H9 (cell line): Measurements from ENCODE around the gene PRORP. TPM values are rescaled to one million over a fixed set of nuclear protein-coding genes. Genes with fewer than 3 reads are reported as not detected.

Source experiments
- DNase-seq: peaks from one replicate; pipeline ENCODE4 v3.0.0-alpha.2; 2017
- H2AFZ ChIP-seq: one replicate; pipeline ENCODE4 v1.6.1; 2013; ENCODE audit warnings: mild to moderate bottlenecking, low read length, control low read depth, moderate library complexity
- H2AK5ac ChIP-seq: 2 replicates; pipeline ENCODE4 v1.6.1; 2013; ENCODE audit warnings: low read length, control low read depth, mixed read lengths; ENCODE audit not compliant: insufficient read length
- H2BK120ac ChIP-seq: one replicate; pipeline ENCODE4 v1.6.1; 2013; ENCODE audit warnings: low read depth, mild to moderate bottlenecking, low read length, control low read depth, inconsistent platforms; ENCODE audit not compliant: poor library complexity, severe bottlenecking
- H2BK12ac ChIP-seq: 2 replicates; pipeline ENCODE4 v1.6.1; 2013; ENCODE audit warnings: low read length, control low read depth, mixed read lengths, low read depth; ENCODE audit not compliant: insufficient read length
- H2BK15ac ChIP-seq: 2 replicates; pipeline ENCODE4 v1.6.1; 2013; ENCODE audit warnings: low read depth, low read length, control low read depth
- H2BK20ac ChIP-seq: one replicate; pipeline ENCODE4 v1.6.1; 2013; ENCODE audit warnings: low read depth, mild to moderate bottlenecking, low read length, control low read depth, inconsistent platforms; ENCODE audit not compliant: poor library complexity, severe bottlenecking
- H2BK5ac ChIP-seq: 2 replicates; pipeline ENCODE4 v1.6.1; 2013; ENCODE audit warnings: low read length, control low read depth, mixed read lengths; ENCODE audit not compliant: insufficient read length
- H3K14ac ChIP-seq: 2 replicates; pipeline ENCODE4 v1.6.1; 2013; ENCODE audit warnings: low read length, control low read depth; ENCODE audit not compliant: insufficient read depth
- H3K18ac ChIP-seq: 2 replicates; pipeline ENCODE4 v1.6.1; 2013; ENCODE audit warnings: low read depth, mild to moderate bottlenecking, mixed read lengths, low read length, control low read depth; ENCODE audit not compliant: insufficient read length
- H3K23ac ChIP-seq: 2 replicates; pipeline ENCODE4 v1.6.1; 2013; ENCODE audit warnings: low read length, control low read depth, mixed read lengths, low read depth; ENCODE audit not compliant: insufficient read length
- H3K23me2 ChIP-seq: 2 replicates; pipeline ENCODE4 v1.6.1; 2013; ENCODE audit warnings: low read depth, mild to moderate bottlenecking, mixed read lengths, low read length, control low read depth; ENCODE audit not compliant: insufficient read length, poor library complexity, severe bottlenecking
- H3K27ac ChIP-seq: 2 replicates; pipeline ENCODE4 v1.5.1; 2013; ENCODE audit warnings: low read length, control low read depth, mixed read lengths, low read depth; ENCODE audit not compliant: insufficient read length
- H3K27me3 ChIP-seq: 2 replicates; pipeline ENCODE4 v1.6.1; 2013; ENCODE audit warnings: low read length, control low read depth, inconsistent platforms; ENCODE audit not compliant: insufficient read depth
- H3K4ac ChIP-seq: 2 replicates; pipeline ENCODE4 v1.6.1; 2013; ENCODE audit warnings: low read depth, mild to moderate bottlenecking, control low read depth, inconsistent platforms, low read length, moderate library complexity
- H3K4me1 ChIP-seq: 2 replicates; pipeline ENCODE4 v1.6.1; 2013; ENCODE audit warnings: low read length, control low read depth, inconsistent platforms; ENCODE audit not compliant: insufficient read depth
- H3K4me2 ChIP-seq: 2 replicates; pipeline ENCODE4 v1.6.1; 2013; ENCODE audit warnings: low read length, control low read depth, mixed read lengths; ENCODE audit not compliant: insufficient read length, insufficient read depth
- H3K56ac ChIP-seq: 2 replicates; pipeline ENCODE4 v1.6.1; 2013; ENCODE audit warnings: low read depth, mild to moderate bottlenecking, mixed read lengths, low read length, control low read depth; ENCODE audit not compliant: insufficient read length
- H3K79me1 ChIP-seq: 2 replicates; pipeline ENCODE4 v1.6.1; 2013; ENCODE audit warnings: low read depth, mild to moderate bottlenecking, moderate library complexity, low read length, control low read depth, inconsistent platforms; ENCODE audit not compliant: insufficient read depth, poor library complexity, severe bottlenecking
- H3K79me2 ChIP-seq: 2 replicates; pipeline ENCODE4 v1.6.1; 2013; ENCODE audit warnings: low read length, control low read depth, inconsistent platforms; ENCODE audit not compliant: insufficient read depth
- H3K9ac ChIP-seq: 2 replicates; pipeline ENCODE4 v1.6.1; 2013; ENCODE audit warnings: low read length, control low read depth, mixed read lengths; ENCODE audit not compliant: insufficient read length; ENCODE audit errors: extremely low read depth
- H3K9me3 ChIP-seq: one replicate; pipeline ENCODE4 v1.6.1; 2013; ENCODE audit warnings: low read depth, low read length, inconsistent platforms; ENCODE audit not compliant: control insufficient read depth
- H3T11ph ChIP-seq: one replicate; pipeline ENCODE4 v1.6.1; 2013; ENCODE audit warnings: mild to moderate bottlenecking, low read length, control low read depth, inconsistent platforms
- H4K20me1 ChIP-seq: one replicate; pipeline ENCODE4 v1.6.1; 2013; ENCODE audit not compliant: control insufficient read depth, insufficient read length, insufficient read depth
- H4K5ac ChIP-seq: 2 replicates; pipeline ENCODE4 v1.6.1; 2013; ENCODE audit warnings: low read depth, mild to moderate bottlenecking, mixed read lengths, low read length, control low read depth; ENCODE audit not compliant: insufficient read length
- H4K8ac ChIP-seq: replicated peaks from 2 replicates; pipeline ENCODE4 v1.6.1; 2013; ENCODE audit warnings: low read length, control low read depth, mixed read lengths, low read depth; ENCODE audit not compliant: insufficient read length
- H4K91ac ChIP-seq: 2 replicates; pipeline ENCODE4 v1.6.1; 2013; ENCODE audit warnings: low read depth, mild to moderate bottlenecking, moderate library complexity, mixed read lengths, low read length, control low read depth; ENCODE audit not compliant: insufficient read length
- H3K27ac Mint-ChIP-seq, 3 experiments: 2 replicates in 2 of 3; 3 replicates in 1 of 3; pipeline ENCODE4 v1.8.0; 2020 to 2021; ENCODE audit warnings: mixed read lengths in 3 of 3, mild to moderate bottlenecking in 1 of 3, moderate library complexity in 1 of 3
- H3K27me3 Mint-ChIP-seq: 2 replicates; pipeline ENCODE4 v1.8.0; 2021; ENCODE audit warnings: low read depth, mild to moderate bottlenecking, moderate library complexity, mixed read lengths
- H3K36me3 Mint-ChIP-seq, 3 experiments: 2 replicates in 2 of 3; 3 replicates in 1 of 3; pipeline ENCODE4 v1.8.0; 2020 to 2021; ENCODE audit warnings: low read depth in 3 of 3, mixed read lengths in 3 of 3; ENCODE audit not compliant: insufficient read depth in 1 of 3
- H3K4me1 Mint-ChIP-seq, 2 experiments: 2 replicates each; pipeline ENCODE4 v1.8.0; 2020; ENCODE audit warnings: mixed read lengths in 2 of 2
- H3K4me3 Mint-ChIP-seq, 2 experiments: 2 replicates in 1 of 2; 3 replicates in 1 of 2; pipeline ENCODE4 v1.8.0; 2020 to 2021; ENCODE audit warnings: mild to moderate bottlenecking in 2 of 2, mixed read lengths in 2 of 2, moderate library complexity in 1 of 2
- H3K9me3 Mint-ChIP-seq, 2 experiments: 2 replicates in 1 of 2; 3 replicates in 1 of 2; pipeline ENCODE4 v1.8.0; 2020; ENCODE audit warnings: mild to moderate bottlenecking in 2 of 2, mixed read lengths in 2 of 2, moderate library complexity in 1 of 2
- WGBS: extraction: QIAGEN DNeasy Blood & Tissue Kit; methylation state at CpG from one replicate; pipeline ENCODE4 v1.1.7; 2013; ENCODE audit warnings: missing lambda C conversion rate, low lambda C conversion rate, mixed read lengths; ENCODE audit not compliant: insufficient read length; ENCODE audit errors: extremely low coverage; 5-methylcytosine and 5-hydroxymethylcytosine counted together
- total RNA-seq: library from RNA; stranded (reverse); gene quantifications from 2 replicates; pipeline ENCODE4 v1.2.1, GENCODE V29; 2021
- TF ChIP-seq, protein P1 (sequence below): fragments of 200-600 bp; sonication (generic); conservative IDR thresholded peaks from 3 replicates; pipeline ENCODE4 v1.8.0; 2021; ENCODE audit warnings: antibody characterized with exemption, mild to moderate bottlenecking

PRORP gene
- total RNA-seq, 1 experiment from 2014 or later, result 37.7 TPM

DNA sequence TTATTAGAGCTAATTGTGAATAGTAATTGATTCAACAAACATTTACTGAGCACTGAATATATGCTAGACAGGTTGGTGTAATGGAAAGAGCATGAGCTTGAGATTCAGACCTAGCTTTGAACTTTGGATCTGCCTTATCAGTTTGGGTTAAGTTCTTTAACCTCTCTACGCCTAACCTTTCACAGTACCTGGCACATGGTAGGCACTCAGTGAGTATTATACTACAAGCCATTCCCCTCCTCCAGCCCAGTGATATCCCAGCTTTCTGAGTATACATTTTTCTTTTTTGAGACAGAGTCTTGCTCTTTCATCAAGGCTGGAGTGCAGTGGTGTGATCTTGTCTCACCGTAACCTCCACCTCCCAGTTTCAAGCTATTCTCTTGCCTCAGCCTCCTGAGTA, 44.3 kb upstream of the PRORP start:
- H3K4ac ChIP-seq, result no peak overlapping the region
- no peak overlapping the region for H3K56ac ChIP-seq
- H3K23ac ChIP-seq, result no peak overlapping the region
- H2BK20ac ChIP-seq, result no peak overlapping the region
- H4K91ac ChIP-seq, result no peak overlapping the region
- Mint-ChIP-seq H3K27ac (no peak overlapping the region), H3K4me3 (no peak overlapping the region), H3K36me3 (peaks cover 8 to 33% (median 14%) of the 10 kb centered on the region in 3 experiments; a peak in 5 of 7 replicates), H3K27me3 (no peaks in the 10 kb centered on the region), H3K9me3 (no peaks in the 10 kb centered on the region), H3K4me1 (no peaks in the 10 kb centered on the region)
- no peaks in the 10 kb centered on the region for H3K27me3 ChIP-seq
- no peaks in the 10 kb centered on the region for H3K79me2 ChIP-seq
- H2AK5ac ChIP-seq, result no peak overlapping the region
- no peaks in the 10 kb centered on the region for H3K9me3 ChIP-seq
- H4K20me1 ChIP-seq, result no peaks in the 10 kb centered on the region
- H2AFZ ChIP-seq, result no peak overlapping the region
- no peak overlapping the region for H4K8ac ChIP-seq
- no peak overlapping the region for H2BK5ac ChIP-seq
- H3K23me2 ChIP-seq, result no peaks in the 10 kb centered on the region
- H2BK15ac ChIP-seq, result no peak overlapping the region
- TF ChIP-seq, protein P1, sequence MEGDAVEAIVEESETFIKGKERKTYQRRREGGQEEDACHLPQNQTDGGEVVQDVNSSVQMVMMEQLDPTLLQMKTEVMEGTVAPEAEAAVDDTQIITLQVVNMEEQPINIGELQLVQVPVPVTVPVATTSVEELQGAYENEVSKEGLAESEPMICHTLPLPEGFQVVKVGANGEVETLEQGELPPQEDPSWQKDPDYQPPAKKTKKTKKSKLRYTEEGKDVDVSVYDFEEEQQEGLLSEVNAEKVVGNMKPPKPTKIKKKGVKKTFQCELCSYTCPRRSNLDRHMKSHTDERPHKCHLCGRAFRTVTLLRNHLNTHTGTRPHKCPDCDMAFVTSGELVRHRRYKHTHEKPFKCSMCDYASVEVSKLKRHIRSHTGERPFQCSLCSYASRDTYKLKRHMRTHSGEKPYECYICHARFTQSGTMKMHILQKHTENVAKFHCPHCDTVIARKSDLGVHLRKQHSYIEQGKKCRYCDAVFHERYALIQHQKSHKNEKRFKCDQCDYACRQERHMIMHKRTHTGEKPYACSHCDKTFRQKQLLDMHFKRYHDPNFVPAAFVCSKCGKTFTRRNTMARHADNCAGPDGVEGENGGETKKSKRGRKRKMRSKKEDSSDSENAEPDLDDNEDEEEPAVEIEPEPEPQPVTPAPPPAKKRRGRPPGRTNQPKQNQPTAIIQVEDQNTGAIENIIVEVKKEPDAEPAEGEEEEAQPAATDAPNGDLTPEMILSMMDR, result no peak
- no peak overlapping the region for H3K9ac ChIP-seq
- no peak overlapping the region for H4K5ac ChIP-seq
- H3K4me1 ChIP-seq, result no peaks in the 10 kb centered on the region
- H3T11ph ChIP-seq, result no peak overlapping the region
- no peak overlapping the region for H3K4me2 ChIP-seq
- no peak for DNase-seq
- H3K79me1 ChIP-seq, result no peaks in the 10 kb centered on the region
- H2BK120ac ChIP-seq, result no peak overlapping the region
- no peak overlapping the region for H3K18ac ChIP-seq
- WGBS, result no CpG with 5 or more reads among the region's 2 CpGs
- H2BK12ac ChIP-seq, result no peak overlapping the region
- no peak overlapping the region for H3K27ac ChIP-seq
- H3K14ac ChIP-seq, result no peak overlapping the region
